ENCODE data around the gene TPRN.

Gene TPRN

DNA sequence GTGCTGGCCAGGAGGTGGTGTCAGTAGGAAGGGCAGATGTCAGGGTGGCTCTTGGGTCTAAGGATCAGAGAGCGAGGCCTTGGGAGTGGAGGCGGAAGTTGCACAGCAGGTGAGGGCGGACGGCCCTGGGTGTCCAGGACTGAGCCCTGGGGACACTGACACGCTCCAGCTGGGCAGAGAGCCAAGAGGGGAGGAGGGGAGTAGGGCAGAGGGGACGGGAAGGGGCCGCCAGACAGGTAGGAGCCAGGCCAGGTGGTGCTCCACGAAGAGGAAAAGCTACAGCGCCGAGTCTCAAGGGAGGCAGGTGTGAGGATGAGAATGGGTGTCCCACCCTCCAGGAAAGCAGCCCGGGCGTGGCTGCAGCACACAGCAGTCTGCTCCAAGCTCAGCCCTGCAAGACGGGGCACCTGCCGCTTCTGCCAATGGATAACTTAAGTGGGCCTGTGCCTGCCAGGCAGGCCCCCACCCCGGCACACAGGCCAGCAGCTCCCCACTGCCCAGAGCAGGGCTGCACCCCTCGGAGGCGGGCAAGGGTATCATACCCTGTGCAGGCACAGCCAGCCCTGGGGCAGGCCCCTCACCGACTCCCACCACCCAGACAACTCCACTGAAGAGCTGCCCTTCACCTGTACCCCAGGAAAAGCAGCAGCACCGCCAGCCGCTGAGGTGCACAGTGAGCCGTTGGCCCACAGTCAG, 4.9 kb downstream of the TPRN start:
- TF ChIP-seq, protein P1, sequence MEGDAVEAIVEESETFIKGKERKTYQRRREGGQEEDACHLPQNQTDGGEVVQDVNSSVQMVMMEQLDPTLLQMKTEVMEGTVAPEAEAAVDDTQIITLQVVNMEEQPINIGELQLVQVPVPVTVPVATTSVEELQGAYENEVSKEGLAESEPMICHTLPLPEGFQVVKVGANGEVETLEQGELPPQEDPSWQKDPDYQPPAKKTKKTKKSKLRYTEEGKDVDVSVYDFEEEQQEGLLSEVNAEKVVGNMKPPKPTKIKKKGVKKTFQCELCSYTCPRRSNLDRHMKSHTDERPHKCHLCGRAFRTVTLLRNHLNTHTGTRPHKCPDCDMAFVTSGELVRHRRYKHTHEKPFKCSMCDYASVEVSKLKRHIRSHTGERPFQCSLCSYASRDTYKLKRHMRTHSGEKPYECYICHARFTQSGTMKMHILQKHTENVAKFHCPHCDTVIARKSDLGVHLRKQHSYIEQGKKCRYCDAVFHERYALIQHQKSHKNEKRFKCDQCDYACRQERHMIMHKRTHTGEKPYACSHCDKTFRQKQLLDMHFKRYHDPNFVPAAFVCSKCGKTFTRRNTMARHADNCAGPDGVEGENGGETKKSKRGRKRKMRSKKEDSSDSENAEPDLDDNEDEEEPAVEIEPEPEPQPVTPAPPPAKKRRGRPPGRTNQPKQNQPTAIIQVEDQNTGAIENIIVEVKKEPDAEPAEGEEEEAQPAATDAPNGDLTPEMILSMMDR (IDR thresholded peaks at IDR 0.05; ENCODE audit: insufficient read depth, low read length, missing control alignments) = no peak
- CTCF ChIA-PET = interaction anchor here (1.2 to 1.4 kb wide), 2 partner anchors 8 to 12 kb away, joined by 3 read pairs; no protein-coding TSS in a partner anchor
- no peak overlapping the region for H3K4me3 ChIP-seq (ENCODE audit: low read depth, low read length)
- DNase-seq (ENCODE audit: low read depth, low spot score) = no peak
- POLR2A ChIA-PET = interaction anchor here (1.8 kb wide), 1 partner anchor 45 kb away, joined by 6 read pairs; the partner anchor contains the start of gene TUBB4B

DNA sequence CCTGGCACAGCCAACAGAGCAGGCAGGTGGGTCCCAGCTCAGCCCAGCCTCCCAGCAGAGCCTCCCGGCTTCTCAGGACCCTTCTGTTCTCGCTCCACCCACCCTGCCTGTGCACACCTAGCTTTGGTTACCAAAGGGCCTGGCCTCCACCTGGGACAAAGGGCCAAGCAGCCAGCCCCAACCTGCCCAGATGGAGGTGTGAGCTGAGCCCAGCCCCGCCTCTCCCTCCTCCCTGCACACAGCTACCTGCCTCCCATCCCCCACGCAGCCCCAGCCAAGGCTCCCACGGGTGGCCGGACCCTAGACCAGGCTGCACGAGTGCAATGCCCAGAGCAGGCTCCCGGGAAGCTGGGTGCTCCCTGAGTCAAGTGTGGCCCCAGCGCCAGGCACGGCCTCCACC, 5.6 kb downstream of the TPRN start:
- TF ChIP-seq, protein P1 (IDR thresholded peaks at IDR 0.05; ENCODE audit: insufficient read depth, low read length, missing control alignments) = no peak
- ChIA-PET CTCF (interaction anchor here (1.2 to 1.9 kb wide), 3 partner anchors 9 to 42 kb away, joined by 3 to 6 read pairs (median 3); no protein-coding TSS in a partner anchor), POLR2A (interaction anchor here (1.3 to 1.8 kb wide), 2 partner anchors 46 to 47 kb away, joined by 4 to 6 read pairs; partner anchors contain the start of gene TUBB4B)
- no peak for DNase-seq (ENCODE audit: low read depth, low spot score)
- H3K4me3 ChIP-seq (ENCODE audit: low read depth, low read length) = no peak overlapping the region

DNA sequence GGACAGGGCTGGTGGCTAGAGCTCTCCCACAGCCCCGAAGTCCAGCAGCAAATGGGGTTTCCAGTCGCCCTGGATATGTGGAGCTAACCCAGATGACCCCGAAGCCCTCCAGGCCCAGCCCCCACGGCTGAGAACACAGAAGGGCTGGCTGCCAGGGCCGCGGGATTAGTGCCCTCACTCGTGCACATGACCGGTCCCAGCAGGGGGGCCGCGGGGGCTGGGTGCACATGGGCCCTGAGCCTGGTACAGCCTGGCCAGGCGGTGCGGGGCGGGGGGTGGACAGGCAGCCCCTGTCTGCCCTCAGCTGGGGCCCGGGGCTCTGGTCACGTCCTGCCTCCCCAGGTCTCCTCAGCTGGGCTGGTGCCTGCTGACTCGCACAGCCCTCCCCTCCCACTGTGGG, 6.2 kb downstream of the TPRN start:
- ChIA-PET CTCF (interaction anchor here (1.2 to 1.9 kb wide), 2 partner anchors 13 to 42 kb away, joined by 3 to 6 read pairs; no protein-coding TSS in a partner anchor), POLR2A (interaction anchor here (1.3 to 1.8 kb wide), 2 partner anchors 46 to 48 kb away, joined by 4 to 6 read pairs; partner anchors contain the start of gene TUBB4B)
- no peak overlapping the region for H3K4me3 ChIP-seq (ENCODE audit: low read depth, low read length)
- DNase-seq (ENCODE audit: low read depth, low spot score) = no peak
- TF ChIP-seq, protein P1 (IDR thresholded peaks at IDR 0.05; ENCODE audit: insufficient read depth, low read length, missing control alignments) = no peak

DNA sequence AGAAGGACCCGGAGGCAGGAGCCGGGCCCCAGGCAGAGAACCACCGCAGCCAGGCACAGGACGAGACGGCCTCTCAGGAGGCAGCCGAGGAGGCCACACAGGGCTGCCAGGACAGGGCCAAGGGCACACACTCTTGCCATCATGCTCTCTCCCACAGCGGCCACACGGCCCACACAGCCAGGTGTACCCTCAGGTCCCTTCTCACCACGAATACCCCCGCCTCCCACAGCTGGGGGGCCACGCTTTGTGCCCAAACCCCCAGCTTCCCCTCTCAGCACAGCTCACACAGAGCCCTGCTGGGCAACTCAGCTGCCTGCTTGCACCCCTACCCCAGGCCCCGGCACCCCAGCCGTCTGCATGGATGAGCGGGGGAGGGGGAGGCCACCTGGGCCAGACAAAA, 6.8 kb downstream of the TPRN start:
- CTCF ChIA-PET = interaction anchor here (1.9 kb wide), 1 partner anchor 43 kb away, joined by 6 read pairs; no protein-coding TSS in a partner anchor
- POLR2A ChIA-PET = interaction anchor here (1.0 to 1.3 kb wide), 2 partner anchors 47 to 49 kb away, joined by 3 to 4 read pairs; partner anchors contain the start of gene TUBB4B
- no peak overlapping the region for H3K4me3 ChIP-seq (ENCODE audit: low read depth, low read length)
- DNase-seq (ENCODE audit: low read depth, low spot score) = no peak
- TF ChIP-seq, protein P1 (IDR thresholded peaks at IDR 0.05; ENCODE audit: insufficient read depth, low read length, missing control alignments) = no peak

DNA sequence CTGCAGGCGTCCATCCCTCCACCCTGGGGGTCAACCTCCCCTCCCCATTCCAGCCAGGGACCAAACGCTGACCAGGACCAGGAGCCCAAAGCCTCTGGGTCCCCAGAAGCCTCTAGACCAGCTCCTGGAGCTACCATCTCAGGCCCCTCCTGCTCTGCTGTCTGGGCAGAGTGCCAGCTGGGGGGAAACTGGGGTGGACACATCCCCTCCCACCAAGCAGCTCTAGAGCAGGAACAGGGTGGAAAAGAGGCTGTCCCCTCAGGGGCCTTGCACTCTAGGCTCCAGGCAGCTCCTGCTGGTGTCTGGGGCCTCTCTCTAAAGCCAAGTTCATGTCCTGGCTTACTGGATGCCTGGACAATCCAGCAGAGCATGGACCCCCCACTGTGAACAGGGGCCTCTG, 7.7 kb downstream of the TPRN start:
- ChIA-PET POLR2A (interaction anchor here (1.0 to 1.7 kb wide), 2 partner anchors 34 to 48 kb away, joined by 3 to 4 read pairs; partner anchors contain the start of genes RNF224 and TUBB4B), CTCF (interaction anchor here (0.9 to 1.4 kb wide), 2 partner anchors 8 to 35 kb away, joined by 3 to 5 read pairs; partner anchors contain the start of genes RNF224 and TPRN)
- TF ChIP-seq, protein P1 (IDR thresholded peaks at IDR 0.05; ENCODE audit: insufficient read depth, low read length, missing control alignments) = no peak
- no peak for DNase-seq (ENCODE audit: low read depth, low spot score)
- H3K4me3 ChIP-seq (ENCODE audit: low read depth, low read length) = no peak overlapping the region

DNA sequence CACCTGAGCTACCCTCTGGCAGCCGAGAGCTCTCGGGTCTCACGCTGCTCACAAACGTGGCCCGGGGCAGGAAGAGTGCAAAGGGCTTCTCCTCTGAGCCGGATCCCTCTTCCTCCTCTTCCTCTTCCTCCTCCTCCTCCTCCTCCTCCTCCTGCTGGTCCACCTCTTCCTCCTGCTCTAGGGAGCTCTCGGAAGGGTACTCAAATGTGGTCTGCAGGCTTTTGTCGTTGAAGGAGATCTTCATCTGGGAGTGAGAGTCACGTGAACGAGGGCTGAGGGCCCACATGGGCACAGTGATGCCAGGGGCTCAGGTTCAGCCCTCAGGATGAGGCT, 8.1 kb downstream of the TPRN start:
- ChIA-PET POLR2A (interaction anchor here (1.7 to 2.1 kb wide), 2 partner anchors 8 to 35 kb away, joined by 4 to 8 read pairs; partner anchors contain the start of genes RNF224 and TPRN), CTCF (interaction anchor here (0.9 to 1.4 kb wide), 2 partner anchors 8 to 35 kb away, joined by 3 to 5 read pairs; partner anchors contain the start of genes RNF224 and TPRN)
- DNase-seq (ENCODE audit: low read depth, low spot score) = no peak
- TF ChIP-seq, protein P1 (IDR thresholded peaks at IDR 0.05; ENCODE audit: insufficient read depth, low read length, missing control alignments) = no peak
- H3K4me3 ChIP-seq (ENCODE audit: low read depth, low read length) = no peak overlapping the region

Data from AG04449 (cell line).